DOHH2 (cell line): ENCODE data around the gene HACD4.

Experiments
- CTCF ChIP-seq: fragments of 200-600 bp; sonication (generic); IDR thresholded peaks from one replicate; pipeline ENCODE4 v1.5.1; 2014; ENCODE audit warnings: antibody characterized with exemption, mild to moderate bottlenecking, low read depth, low read length; ENCODE audit not compliant: poor library complexity, severe bottlenecking
- EZH2phosphoT487 ChIP-seq: fragments of 200-600 bp; sonication (generic); IDR thresholded peaks from 2 replicates; pipeline ENCODE4 v1.6.1; 2017; ENCODE audit warnings: borderline replicate concordance, mild to moderate bottlenecking, antibody characterized with exemption, low read length, moderate library complexity, mixed read lengths

GRCh38 chr9:20950707-20951106 is 80.7 kb downstream of the HACD4 start:
- no peak for TF ChIP-seq CTCF
- TF ChIP-seq EZH2phosphoT487 = no peak
